ENCODE data around the gene SLC25A14. TPM values are rescaled to one million over a fixed set of nuclear protein-coding genes. Genes with fewer than 3 reads are reported as not detected.

SLC25A14 gene
- total RNA-seq, 1 donor from 2014 or later: 5.6 TPM

DNA sequence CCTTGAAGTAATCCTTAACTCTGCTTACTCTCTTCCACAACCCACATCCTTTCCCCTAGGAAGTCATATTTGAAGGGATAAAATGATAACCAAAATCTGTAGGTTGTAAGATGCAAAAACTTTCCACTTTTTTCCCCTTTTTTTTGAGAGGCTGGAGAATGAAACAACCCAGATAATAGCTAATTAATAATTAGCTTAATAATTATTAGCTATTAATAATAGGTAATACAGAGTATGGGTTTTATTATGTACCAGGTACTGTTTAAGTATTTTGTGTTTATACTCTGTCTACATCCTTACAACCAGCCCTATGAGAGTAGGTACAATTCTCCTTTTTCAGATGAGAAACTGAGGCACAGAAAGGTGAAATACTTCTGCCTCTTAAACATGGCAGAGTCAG, 36.4 kb downstream of the SLC25A14 start:
- no peak for DNase-seq (ENCODE audit: low spot score)

DNA sequence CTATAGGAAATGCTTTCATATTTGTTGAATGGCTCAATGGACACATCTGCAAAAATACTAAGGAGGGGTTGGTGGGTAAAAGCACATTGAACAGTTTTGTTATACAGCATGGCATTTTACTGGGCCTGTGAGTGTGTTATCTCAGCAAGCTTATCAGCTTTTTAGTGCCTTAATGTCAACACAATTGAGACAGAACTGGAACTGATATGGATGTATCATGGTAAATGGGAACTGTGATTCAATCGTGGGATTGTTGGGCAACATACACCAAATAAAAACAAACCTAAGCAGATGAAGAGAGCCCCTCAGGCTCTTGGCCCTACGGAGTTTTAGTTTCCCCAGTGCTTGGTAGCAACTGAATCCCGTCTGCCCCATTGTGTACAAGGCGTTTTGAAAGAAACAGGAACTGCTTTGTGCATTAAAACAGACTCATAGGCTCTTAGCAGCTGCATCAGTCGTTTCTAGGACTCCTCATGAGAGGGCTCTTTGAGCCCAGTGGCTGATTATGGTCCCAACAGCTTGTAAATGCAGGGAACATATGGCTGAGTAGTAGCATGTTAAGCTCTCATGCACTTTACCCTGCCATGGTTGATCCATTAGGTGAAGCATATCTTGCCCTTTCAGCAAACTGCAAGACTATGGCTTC, 38.4 kb downstream of the SLC25A14 start:
- no peak for DNase-seq (ENCODE audit: low spot score)

DNA sequence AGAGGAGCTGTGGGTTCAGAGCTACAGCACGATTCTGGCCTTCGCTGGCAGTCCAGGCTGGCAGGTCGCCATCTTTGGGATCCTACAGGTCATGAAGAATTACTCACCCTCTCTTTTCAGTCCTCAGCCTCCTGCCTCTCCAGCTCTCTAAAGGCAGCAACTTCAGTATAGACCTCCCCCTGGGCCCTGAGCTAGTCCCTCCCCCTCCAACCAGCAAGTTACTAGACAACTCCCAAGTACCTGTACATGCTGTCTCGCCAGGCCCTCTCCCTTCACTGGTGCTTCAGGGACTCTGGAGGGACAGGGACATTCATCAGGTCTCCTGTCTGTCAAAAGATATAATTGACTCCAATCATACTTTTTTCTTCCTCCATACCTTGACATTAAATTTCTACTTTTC, 45.8 kb downstream of the SLC25A14 start, which contains the start of gene GPR119:
Gene GPR119, minus strand, starts transcription at position 155 of the 400 bp plus-strand sequence. CDS start 227 bp downstream, outside the sequence.
- DNase-seq (ENCODE audit: low spot score): no peak

DNA sequence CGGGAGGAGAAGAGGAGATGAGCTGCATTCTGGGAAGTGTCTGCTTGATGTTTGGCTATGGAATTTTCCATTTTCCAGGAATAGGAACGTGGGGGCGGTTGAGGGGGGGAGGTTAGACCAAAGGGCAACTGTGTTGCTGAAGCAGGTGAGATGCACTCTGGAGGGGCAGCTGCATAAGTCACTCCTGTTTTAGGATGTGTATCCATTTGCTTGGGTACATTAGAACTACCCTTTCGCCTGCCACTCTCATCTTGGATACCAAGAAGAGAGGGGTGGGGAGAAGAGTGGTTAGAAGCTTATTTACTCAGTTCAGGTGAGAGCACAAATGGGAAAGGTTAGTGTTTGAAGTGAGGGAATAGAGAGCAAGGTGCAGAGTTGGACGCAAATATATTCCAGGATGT, 46.7 kb downstream of the SLC25A14 start:
- no peak for DNase-seq (ENCODE audit: low spot score)

DNA sequence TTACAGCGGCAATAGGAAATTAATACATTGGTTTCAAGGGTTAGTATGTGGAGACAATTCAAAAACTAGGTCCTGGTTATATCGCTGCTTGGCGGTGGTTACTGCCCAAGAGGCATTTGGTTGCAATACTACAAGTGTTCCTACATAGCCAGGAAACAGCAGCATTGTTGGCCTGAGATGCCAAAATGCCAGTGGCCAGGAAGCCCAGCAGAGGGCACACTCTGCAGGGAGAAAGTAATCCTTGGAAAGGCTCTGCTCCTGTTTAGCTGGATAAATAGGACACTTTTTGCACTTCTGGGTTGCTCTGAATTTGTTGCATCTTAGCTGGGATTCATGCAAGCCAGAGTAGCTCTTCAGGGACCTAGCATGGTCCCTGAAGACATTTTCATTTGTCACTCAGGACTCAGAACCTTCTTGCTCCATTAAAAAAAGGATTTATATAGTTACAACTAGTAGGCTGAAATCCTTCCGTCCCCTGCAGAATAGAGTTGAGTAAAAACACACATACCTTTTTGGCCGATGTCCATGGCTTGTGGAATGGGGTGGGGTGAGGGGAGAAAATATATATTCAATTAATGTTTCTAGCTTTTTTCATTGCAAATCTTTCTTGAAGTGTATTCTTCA, 53.8 kb downstream of the SLC25A14 start:
- no peak for DNase-seq (ENCODE audit: low spot score)

DNA sequence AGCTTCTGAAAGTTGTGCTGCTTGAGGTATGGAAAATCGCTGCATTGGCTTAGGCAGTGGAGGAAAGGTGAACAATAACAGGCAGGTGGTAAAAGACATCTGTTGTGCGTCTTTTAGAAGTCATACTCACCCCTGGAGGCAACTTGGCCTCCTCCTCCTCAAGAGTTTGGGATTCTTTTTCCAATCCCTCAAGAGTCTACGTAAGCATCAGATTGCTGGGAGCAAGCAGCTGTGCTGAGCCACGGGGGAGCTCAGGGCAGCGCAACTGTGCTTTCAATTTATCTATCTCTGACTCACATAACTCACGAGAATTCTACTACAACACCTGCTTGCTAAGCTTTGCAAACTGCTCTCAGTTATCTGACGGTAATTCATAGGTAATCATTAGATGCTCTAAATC, 55.6 kb downstream of the SLC25A14 start:
- DNase-seq (ENCODE audit: low spot score): no peak

DNA sequence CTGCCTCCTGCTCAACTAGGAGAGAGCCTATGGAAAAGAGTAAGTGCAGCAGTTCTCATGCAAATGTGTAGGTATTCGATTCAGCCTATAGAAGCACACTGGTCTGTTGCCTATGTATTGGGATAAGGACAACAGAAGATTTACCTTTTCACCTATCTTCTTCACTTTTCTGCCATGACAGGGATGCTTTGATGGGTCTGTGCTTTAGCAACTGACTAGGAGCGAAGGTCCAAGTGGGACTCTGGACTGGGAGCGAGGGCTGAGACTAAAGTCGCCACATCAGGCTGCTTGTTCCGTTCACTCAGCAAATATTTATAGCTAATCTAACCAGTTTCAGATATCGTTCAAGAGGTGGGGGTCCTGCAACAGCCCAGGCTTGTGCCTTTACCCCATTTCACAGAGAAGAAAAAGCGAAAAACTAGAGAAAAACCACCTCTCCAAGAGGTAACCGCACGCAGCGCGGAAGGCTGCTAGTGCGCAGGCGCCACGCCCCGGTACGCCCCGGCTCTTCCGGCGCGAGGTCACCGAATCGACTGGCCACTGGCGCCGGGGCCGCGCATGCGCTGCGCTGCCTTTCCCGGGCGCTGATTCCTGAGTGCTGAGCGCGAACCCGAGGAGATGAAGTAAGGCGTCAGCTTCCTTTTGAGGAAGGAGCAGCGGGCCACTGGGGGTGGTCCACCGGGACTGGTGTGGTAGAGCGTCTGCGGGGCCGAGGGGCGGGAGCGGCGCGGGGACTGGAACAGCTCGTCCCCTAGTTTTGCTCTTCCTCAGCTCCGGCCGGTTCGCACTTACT, 61.9 kb downstream of the SLC25A14 start, which contains the start of gene RBMX2:
Gene RBMX2, plus strand, starts transcription at position 573 of the 793 bp plus-strand sequence. Its CDS starts 46 bp downstream, at position 619.
- DNase-seq (ENCODE audit: low spot score): no peak

DNA sequence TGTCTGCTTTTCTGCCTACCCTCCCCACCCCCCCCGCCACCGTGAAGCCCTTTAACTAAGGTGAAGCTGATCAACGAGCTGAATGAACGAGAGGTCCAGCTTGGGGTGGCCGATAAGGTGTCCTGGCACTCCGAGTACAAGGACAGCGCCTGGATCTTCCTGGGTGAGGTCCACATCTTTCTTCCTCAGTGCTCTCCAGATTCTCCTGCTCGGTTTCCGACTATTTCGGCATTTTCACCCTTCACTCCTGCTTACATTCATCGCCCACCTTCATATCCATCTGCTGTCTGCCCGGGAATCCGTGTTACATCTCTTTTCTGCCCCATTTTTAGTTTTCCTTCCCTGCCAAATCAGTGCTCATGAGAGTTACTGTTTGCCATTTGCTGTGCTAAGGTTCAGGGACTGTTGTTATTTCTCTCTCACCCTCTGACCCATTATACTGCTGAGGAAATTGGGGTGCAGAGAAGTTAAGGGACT, 62.5 kb downstream of the SLC25A14 start:
- DNase-seq (ENCODE audit: low spot score): no peak

DNA sequence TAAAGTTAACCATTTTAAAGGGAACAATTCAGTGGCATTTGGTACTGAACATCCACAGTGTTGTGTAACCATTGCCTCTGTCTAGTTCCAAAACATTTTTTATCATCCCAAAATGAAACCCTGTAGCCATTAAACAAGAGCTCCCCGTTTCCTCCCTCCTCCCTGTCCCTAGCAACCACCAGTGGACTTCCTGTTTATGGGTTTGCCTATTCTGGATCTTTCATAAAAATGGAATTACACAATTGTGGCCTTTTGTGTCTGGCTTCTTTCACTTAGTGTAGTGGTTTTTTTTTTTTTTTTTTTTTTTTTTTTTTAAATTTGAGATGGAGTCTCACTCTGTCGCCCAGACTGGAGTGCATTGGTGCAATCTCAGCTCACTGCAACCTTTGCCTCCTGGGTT, 73.7 kb downstream of the SLC25A14 start:
- no peak for DNase-seq (ENCODE audit: low spot score)

DNA sequence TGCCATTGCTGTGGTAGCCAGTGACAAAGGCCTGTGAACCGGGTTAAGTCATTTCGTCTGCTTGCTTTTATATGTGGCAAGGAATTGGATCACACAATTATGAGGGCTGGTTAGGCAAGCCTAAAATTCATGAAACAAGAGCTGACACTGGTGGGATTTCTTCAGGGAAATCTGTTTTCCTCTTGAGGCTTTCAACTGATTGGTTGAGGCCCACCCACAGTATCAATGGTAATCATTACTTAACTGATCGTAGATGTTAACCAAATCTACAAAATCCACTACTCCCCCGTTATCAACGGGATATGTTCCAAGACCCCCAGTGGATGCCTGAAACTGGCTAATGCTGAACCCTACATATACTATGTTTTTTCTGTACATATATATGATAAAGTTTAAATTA, 75.1 kb downstream of the SLC25A14 start:
- no peak for DNase-seq (ENCODE audit: low spot score)

DNA sequence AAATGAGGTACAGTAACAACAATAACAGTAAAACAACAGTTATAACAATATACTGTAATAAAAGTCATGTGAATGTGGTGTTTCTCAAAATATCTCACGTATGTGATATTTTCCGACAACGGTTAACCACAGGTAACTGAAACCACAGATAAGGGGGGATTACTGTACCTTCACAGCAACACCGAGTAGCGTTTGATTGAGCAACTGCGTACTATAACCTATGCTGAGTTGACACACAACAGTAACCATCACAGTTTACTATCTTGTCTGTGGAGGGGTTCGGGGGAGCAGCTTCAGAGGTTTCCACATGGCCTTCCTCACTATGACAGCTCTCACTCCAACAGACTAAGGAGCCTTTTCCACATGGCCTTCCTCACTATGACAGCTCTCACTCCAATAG, 75.5 kb downstream of the SLC25A14 start:
- DNase-seq (ENCODE audit: low spot score): no peak

DNA sequence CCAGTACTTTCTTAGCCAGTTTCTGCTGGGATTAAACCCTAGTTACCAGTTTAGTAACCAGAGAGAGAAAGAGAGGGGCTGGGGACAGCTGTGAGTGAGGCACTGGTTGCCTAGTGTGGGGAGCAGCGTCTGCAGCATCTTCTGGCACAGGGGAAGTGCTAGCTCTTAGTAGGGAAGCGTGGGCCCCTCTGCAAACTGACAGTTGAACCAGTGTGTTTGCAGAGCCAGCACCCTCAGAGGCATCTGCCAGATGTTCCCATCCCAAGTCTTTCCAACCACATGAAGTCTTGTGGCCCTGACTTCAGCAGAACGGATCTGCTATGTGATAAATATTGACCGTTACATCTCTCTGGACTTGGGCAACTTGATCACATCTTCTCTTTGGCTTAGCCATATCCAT, 77.1 kb downstream of the SLC25A14 start:
- no peak for DNase-seq (ENCODE audit: low spot score)

DNA sequence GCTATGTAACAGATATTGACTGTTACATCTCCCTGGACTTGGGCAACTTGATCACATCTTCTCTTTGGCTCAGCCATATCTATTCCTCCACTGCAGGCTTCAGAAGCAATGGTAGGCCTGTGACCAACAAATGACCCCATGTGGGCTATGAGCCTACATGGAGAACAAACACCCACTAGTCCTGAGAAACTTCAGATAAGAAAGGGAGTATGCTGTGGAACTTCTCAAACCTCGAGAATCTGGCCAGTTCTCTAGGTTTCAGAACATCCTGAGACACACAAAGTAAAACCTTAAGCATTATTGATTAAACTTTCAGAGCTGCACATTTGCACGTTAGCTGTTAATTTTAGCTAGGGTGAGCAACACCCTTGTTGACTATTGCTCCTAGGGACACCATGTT, 78.3 kb downstream of the SLC25A14 start:
- DNase-seq (ENCODE audit: low spot score): no peak

DNA sequence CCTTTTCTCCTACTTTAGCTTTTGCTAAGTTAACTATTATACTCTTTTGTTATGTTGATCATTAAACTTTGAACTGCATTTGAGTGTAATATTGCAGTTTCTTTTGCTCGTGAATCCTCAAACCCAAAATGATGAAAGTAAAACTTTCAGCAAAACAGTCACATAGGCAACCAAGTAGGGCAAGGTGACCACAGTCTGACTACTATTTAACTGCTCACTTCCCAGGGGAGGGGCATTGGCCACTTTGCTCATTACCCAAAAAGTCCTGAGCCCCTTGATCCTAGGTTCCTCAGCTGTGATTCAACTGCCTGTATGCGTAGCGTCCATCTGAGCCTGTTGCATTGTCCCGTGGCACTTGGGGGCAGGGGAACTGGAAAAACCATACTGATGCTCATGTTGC, 79.0 kb downstream of the SLC25A14 start:
- no peak for DNase-seq (ENCODE audit: low spot score)

DNA sequence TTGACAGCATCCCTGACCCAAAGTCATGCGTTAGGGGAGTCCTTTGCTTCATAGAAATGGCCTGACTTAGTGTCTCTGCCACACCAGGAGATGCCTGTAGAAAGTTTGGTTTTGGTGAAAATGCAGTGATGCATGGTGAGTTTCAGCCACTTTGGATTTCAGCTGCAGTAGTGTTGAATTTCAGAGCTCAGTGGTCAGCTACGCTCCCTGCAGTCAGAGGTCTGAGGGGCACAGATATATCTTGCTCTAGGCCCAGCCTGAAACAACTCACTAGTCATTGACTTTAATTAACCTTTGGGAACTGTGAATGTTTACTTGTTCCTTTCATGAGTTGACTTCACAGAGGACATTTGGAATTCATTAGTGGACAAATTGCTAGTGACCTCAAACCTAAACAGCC, 79.5 kb downstream of the SLC25A14 start:
- no peak for DNase-seq (ENCODE audit: low spot score)

Other genes with a start within 250 kb of the SLC25A14 start
- gene ELF4, start 229.4 kb upstream of the SLC25A14 start, total RNA-seq: 14.3 TPM
- gene AIFM1, start 174.1 kb upstream of the SLC25A14 start, total RNA-seq: 35.4 TPM
- 3.4 TPM for gene RAB33A, start 168.0 kb upstream of the SLC25A14 start, total RNA-seq
- 3.3 TPM for gene ZNF280C, start 71.0 kb upstream of the SLC25A14 start, total RNA-seq
- not detected for gene GPR119, start 45.8 kb downstream of the SLC25A14 start, total RNA-seq
- gene RBMX2, start 62.1 kb downstream of the SLC25A14 start, total RNA-seq: 15.4 TPM